ENCODE measurements around the gene PTPRM.

GRCh38 chr18:8036551-8036950, 469.4 kb downstream of the PTPRM start:
- TF ChIP-seq CTCF (IDR thresholded peaks at IDR 0.05) (no peak), SIN3A (IDR thresholded peaks at IDR 0.05; ENCODE audit: borderline replicate concordance, insufficient read depth, low read depth, low read length) (no peak)

Measured in Panc1 (cell line).